HG03469 (cell line): ENCODE data around the gene IDH3G.
"Not testable (repeated sequence)": the region's sequence is repeated elsewhere in the genome, so short reads cannot be mapped to it uniquely, and the experiment has no call there.

Experiments used
- ATAC-seq: cut with Tn5 transposase; IDR thresholded peaks from one replicate; pipeline ENCODE4 v1.9.1; 2021; ENCODE audit warnings: mild to moderate bottlenecking, moderate library complexity, moderate number of reproducible peaks; ENCODE audit not compliant: unreplicated experiment

IDH3G gene

DNA sequence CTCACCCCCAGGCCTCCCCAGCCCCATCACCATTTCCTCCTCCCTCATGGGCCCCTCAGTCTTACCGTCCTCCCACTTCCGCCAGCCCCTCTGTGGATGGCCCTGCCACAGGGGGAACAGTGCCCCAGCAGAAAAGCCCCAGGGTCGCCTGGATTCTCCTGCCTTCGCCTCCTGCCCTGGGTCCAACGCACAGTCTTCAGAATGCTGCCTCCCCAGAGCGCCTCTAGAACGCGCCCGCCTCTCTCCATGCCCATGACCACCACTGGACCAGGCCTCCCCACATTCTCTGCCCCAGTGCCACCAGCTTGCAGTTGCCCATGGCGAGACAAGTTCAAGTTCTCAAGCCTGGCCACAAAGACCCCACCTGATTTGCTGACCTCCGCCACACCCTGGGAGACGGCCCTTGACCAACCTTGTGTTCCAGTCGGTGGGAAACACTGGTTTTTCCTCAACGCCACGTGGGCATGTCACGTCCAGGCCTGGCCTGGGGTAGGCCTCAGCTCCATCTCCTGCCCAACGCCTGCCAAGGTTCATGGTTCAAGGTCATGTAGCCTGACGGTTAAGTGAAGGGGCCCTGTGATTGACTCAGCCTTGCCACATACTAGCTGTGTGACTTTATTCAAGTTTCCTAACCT, 30.8 kb downstream of the IDH3G start:
- ATAC-seq: no peak

- ATAC-seq: no peak
Measured at GRCh38 chrX:153762626-153763173, 31.5 kb downstream of the IDH3G start.

DNA sequence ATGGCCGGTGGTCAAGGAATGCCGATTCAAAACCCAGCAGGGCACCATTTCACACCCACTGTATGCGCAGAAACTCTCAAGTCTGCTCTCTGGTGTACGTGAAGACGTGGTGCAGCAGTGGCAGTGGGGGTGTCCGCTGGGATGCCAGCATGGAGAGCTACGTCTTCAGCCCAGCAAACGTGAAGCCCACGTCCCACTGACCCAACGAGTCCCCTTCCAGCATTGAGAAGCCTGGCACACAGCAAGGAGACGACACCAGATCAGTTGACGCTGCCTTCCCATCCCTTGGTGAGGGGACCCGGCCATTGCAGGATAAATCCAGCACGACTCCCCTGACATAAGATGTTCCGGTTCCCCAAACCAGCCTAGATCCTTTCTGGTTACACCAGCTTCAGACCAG, 32.3 kb downstream of the IDH3G start:
- ATAC-seq: no peak

GRCh38 chrX:153755136-153755535, 39.0 kb downstream of the IDH3G start:
- ATAC-seq: no peak

DNA sequence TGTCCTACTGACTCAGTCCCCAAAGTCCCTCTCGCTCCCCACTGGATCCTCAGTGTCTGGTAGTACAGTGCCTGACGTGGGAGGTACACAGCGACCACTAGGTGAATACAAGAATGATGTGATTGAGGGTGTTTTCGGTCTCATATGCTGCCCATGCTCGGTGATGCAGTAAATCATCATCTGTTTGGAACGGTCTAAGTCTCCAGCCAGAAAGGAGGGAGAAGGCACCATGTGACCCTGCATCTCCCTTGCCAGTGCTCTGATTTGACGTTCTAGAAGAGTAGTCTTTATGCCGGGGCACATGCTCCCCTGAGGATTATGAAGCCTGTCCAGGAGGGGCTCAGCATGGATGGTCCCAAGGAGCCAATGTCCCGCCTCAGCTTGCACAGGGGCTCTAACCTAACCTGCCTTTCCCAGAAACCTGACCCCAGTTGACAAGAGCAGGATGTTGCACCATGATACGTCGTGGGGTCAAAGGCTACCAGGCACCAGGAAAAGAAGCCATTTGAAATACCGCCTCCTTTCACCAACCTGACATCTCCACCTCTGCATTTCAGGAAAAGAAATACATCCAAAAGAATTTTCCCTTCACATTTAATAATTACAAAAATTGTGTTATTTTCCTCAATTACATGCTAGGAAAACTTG, 43.9 kb downstream of the IDH3G start:
- no peak for ATAC-seq

DNA sequence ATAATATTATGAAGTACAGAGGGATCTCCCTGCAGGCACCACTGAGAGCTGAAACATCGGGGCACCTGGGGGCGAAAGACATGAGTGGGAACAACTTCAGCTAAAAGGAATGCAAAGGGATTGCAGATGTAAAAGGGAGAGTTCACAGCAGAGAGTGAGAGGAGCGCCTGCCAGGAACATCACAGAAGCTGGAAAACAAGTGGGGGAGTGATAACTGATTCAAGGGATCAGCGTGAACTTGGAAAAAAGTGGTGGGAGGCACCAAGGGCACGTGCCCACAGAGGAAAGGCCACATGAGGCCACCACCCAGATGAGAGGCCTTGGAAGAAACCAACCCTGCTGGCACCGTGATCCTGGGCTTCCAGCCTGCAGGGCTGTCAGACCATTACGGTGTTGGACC, 45.2 kb downstream of the IDH3G start:
- not testable (repeated sequence) for ATAC-seq

DNA sequence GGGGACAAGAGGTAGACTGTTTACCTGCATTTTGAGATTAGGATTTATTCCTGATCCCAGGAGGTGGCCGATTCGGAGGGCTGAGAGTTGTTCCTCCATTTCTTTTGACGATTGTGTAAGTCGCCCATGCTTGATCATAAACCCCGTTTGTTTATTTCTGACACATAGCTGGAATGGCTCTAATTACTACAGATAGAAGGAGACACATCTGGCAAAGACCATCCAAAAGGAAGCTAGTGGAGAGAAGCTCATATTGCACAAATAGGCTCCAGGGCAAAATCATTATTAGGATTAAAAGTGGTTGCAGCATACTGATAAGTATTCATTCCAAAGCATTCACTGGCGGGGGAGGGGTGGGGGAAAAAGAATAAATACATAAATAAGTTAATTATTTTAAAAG, 47.2 kb downstream of the IDH3G start:
- not testable (repeated sequence) for ATAC-seq

GRCh38 chrX:153746359-153746758, 47.8 kb downstream of the IDH3G start:
- ATAC-seq: no peak

- ATAC-seq: not testable (repeated sequence)
Measured at GRCh38 chrX:153745067-153745433, 49.1 kb downstream of the IDH3G start.

GRCh38 chrX:153744210-153745066, 49.7 kb downstream of the IDH3G start:
- ATAC-seq: no peak

DNA sequence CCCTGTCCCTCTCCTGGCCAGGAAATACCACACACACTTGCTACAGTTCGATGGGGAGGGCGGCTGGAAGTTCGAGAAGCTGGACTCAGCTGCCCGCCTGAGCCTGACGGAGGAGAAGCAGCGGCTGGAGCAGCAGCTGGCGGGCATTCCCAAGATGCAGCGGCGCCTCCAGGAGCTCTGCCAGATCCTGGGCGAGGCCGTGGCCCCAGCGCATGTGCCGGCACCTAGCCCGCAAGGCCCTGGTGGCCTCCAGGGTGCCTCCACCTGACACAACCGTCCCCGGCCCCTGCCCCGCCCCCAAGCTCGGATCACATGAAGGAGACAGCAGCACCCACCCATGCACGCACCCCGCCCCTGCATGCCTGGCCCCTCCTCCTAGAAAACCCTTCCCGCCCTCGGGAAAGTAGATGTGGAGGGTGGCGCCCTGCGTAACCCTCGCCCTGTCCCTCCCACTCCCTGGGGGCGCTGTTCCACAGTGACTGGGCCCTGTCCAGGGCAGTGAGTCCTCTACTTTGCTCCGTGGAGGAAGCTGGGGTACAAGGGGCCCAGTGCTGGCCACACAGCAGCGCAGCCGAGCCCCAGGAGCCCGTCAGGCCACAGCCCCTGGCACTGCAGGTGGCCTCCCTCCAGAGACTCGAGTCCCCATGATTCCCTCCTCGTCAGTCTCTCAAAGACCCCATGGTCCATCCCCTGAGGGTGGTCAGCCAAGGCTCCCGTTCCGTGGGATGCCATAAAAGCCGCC, 50.5 kb downstream of the IDH3G start:
- ATAC-seq: not testable (repeated sequence)

DNA sequence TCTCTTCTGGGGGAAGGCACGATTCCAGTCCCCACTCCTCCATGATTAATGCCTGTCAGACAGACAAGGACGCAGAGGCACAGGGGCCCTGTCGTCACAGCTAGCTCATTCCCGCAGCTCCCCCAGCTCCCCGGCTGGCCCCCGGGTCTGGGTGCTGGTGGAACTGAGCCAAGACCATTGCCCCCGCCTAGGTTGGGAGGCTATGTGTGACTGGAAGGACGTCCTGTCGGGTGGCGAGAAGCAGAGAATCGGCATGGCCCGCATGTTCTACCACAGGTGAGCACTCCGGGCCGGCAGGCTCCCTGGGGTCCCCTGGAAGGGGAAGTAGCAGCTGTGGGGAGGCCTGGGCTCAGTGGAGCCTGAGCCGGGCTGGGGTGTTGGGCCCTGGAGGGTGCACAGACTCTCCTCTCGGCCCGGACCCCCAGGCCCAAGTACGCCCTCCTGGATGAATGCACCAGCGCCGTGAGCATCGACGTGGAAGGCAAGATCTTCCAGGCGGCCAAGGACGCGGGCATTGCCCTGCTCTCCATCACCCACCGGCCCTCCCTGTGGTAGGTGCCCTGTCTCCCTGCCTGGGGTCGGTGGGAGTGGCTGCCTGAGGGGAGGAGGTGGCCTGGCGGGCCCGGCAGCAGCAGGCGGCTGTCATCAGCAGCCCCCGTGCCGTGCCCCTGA, 51.2 kb downstream of the IDH3G start:
- not testable (repeated sequence) for ATAC-seq

DNA sequence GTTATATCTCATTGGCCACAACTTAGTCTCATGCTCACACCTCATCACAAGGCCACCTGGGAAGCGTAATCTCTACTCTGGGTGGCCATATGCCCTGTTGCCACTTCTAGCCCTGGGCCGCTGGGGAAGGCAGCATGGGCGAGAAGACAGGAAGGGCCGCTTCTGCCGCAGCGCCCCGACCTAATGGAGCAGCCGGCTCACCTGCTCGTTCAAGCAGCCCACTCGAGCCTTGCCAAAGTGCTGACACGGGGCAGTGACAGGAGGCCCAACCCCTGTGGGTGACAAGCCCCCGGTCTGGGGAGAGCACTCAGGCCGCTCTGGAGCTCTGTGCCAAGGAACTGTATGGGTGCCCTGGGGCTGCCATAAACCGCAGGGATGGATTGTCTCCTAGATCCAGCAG, 52.1 kb downstream of the IDH3G start:
- not testable (repeated sequence) for ATAC-seq

DNA sequence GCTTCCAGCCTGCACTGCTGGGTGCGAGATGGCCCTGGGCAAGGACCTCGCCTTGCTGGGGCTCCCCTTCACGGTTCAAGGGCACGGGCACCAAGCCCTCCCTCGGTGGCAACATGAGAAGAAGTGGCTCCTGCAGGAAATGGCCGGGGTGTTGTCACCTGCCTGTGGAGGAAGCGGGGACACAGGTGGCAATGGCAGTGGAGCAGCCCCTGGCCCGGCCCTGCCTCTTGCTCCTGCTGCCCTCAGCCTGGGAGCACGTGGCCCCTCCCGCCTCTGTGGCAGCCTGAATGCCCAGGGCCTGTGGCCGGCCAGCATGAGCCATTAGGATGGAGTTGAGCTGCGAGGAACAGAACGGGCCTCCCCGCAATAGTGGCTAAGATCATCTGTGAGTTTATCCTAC, 52.7 kb downstream of the IDH3G start:
- no peak for ATAC-seq

DNA sequence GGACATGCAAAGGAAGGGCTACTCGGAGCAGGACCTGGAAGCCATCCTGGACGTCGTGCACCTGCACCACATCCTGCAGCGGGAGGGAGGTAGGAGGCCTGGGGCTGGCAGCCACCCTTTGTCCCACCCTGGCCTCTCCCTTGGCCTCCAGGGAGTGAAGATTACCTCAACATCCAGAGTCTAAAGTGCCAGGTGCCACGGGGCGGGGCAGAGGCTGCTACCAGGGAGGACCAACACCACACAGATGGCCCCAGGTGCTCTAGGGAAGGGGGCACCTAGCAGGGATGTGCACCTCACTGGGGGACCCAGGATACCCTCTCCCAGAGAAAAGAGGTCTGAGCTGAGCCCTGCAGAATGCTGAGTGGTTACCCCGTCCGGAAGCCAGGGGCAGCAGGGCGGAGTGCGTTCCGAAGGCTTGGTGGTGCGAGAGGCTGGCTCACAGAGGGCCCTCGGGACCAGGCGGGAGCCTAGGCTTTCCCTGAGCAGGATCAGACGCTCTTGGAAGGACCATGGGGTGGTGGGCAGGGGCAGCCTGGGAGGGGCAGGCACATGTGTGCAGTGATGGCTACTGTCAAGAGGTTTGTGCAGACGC, 53.4 kb downstream of the IDH3G start:
- no peak for ATAC-seq

- no peak for ATAC-seq
Measured at GRCh38 chrX:153739754-153740486, 54.3 kb downstream of the IDH3G start.

- no peak for ATAC-seq
Measured at GRCh38 chrX:153738056-153738605, 56.0 kb downstream of the IDH3G start.

GRCh38 chrX:153736871-153737441, 57.2 kb downstream of the IDH3G start:
- ATAC-seq: no peak
